Hepatocyte (in vitro differentiated cells): ENCODE data around the gene CABP1. TPM values are rescaled to one million over a fixed set of nuclear protein-coding genes. Genes with fewer than 3 reads are reported as not detected.

Experiments
- DNase-seq: peaks from one replicate; pipeline ENCODE4 v3.0.0-alpha.2; 2016; ENCODE audit warnings: low spot score
- H2AFZ ChIP-seq: fragments of 200-600 bp; sonication (generic); 2 replicates; pipeline ENCODE4 v1.6.0; 2016; ENCODE audit warnings: antibody characterized with exemption, mild to moderate bottlenecking
- H3K27ac ChIP-seq: fragments of 200-600 bp; sonication (generic); 2 replicates; pipeline ENCODE4 v1.5.1; 2016; ENCODE audit warnings: mild to moderate bottlenecking
- H3K27me3 ChIP-seq: fragments of 200-600 bp; sonication (generic); 2 replicates; pipeline ENCODE4 v1.6.1; 2016
- H3K36me3 ChIP-seq: fragments of 200-600 bp; sonication (generic); replicated peaks from 2 replicates; pipeline ENCODE4 v1.5.1; 2016; ENCODE audit warnings: low read depth; ENCODE audit not compliant: insufficient read depth
- H3K4me1 ChIP-seq: fragments of 200-600 bp; sonication (generic); 2 replicates; pipeline ENCODE4 v1.5.1; 2016; ENCODE audit warnings: mild to moderate bottlenecking, moderate library complexity; ENCODE audit not compliant: insufficient read depth
- H3K4me2 ChIP-seq: fragments of 200-600 bp; sonication (generic); 2 replicates; pipeline ENCODE4 v1.6.0; 2016
- H3K4me3 ChIP-seq: fragments of 200-600 bp; sonication (generic); 2 replicates; pipeline ENCODE4 v1.5.1; 2016; ENCODE audit warnings: mild to moderate bottlenecking
- H3K79me2 ChIP-seq: fragments of 200-600 bp; sonication (generic); 2 replicates; pipeline ENCODE4 v1.6.0; 2017; ENCODE audit warnings: mild to moderate bottlenecking
- H3K9me2 ChIP-seq: fragments of 200-600 bp; sonication (generic); replicated peaks from 2 replicates; pipeline ENCODE4 v1.6.0; 2017; ENCODE audit warnings: mild to moderate bottlenecking; ENCODE audit not compliant: insufficient read depth
- H3K9me3 ChIP-seq: fragments of 200-600 bp; sonication (generic); 2 replicates; pipeline ENCODE4 v1.5.1; 2016; ENCODE audit warnings: low read depth, mild to moderate bottlenecking
- H4K20me1 ChIP-seq: fragments of 200-600 bp; sonication (generic); 2 replicates; pipeline ENCODE4 v1.6.0; 2016; ENCODE audit warnings: mild to moderate bottlenecking; ENCODE audit not compliant: insufficient read depth, poor library complexity, severe bottlenecking
- CTCF ChIP-seq: fragments of 200-600 bp; sonication (generic); IDR thresholded peaks from 2 replicates; pipeline ENCODE4 v1.5.1; 2016; ENCODE audit warnings: antibody characterized with exemption, mild to moderate bottlenecking; ENCODE audit not compliant: poor library complexity
- EZH2 ChIP-seq: fragments of 200-600 bp; sonication (generic); IDR thresholded peaks from 2 replicates; pipeline ENCODE4 v1.6.1; 2016; ENCODE audit warnings: antibody characterized with exemption, mild to moderate bottlenecking, borderline replicate concordance
- EZH2phosphoT487 ChIP-seq: fragments of 200-600 bp; sonication (generic); IDR thresholded peaks from one replicate; pipeline ENCODE4 v1.6.1; 2018; ENCODE audit warnings: antibody characterized with exemption, mild to moderate bottlenecking, low read depth, moderate library complexity; ENCODE audit not compliant: unreplicated experiment, severe bottlenecking
- WGBS: methylation state at CpG from one replicate; pipeline ENCODE4 v1.1.6; 2016; ENCODE audit warnings: low lambda C conversion rate; ENCODE audit errors: missing lambda C conversion rate; 5-methylcytosine and 5-hydroxymethylcytosine counted together
- polyA plus RNA-seq: library from polyadenylated mRNA; unstranded; fragments of >200 nt; fragmentation: Nextera tagmentation; extraction: Ambion mirVana; gene quantifications from 2 replicates; pipeline ENCODE4 v1.2.1, GENCODE V29; 2016
- total RNA-seq: library from RNA; depleted of rRNA; stranded (reverse); fragments of >200 nt; gene quantifications from 2 replicates; pipeline ENCODE4 v1.2.3, GENCODE V29; 2014

CABP1 gene
- total and polyA plus RNA-seq, 2 experiments from 2014 or later: 0.74 to 1.5 TPM

DNA sequence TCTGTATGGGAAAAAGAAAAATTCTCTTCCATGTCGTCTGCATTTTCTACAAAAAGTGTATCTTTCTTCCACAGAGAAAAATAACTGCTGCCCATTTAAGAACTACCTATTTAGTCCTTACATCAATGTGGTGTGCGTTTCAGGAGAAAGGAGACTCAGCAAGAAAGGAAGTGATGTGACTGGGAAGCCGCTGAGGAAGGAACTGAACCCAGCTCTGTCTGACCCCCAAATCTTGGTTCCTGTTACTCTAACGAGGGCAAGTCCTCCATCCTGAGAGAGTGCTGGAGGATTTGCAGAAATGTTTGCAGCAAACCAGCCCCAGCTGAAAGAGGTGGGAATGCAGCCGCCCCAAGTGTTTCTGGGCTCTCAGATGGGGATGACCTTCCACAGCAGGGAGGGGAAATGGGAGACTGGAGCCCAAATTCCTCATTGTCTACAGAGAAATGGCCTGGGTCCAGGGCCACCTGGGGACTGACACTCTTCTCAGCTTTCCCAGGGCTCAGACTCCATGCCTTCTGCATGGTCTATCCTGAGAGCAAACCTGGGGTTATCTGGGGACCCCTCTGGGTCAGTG, 39.8 kb downstream of the CABP1 start:
- Histone ChIP-seq H3K27ac (no peak overlapping the region), H4K20me1 (no peaks in the 10 kb centered on the region), H3K4me2 (no peak overlapping the region), H3K9me2 (no peaks in the 10 kb centered on the region), H3K4me1 (no peaks in the 10 kb centered on the region), H3K27me3 (no peaks in the 10 kb centered on the region), H2AFZ (no peak overlapping the region), H3K36me3 (no peaks in the 10 kb centered on the region), H3K79me2 (no peaks in the 10 kb centered on the region), H3K9me3 (no peaks in the 10 kb centered on the region), H3K4me3 (no peak overlapping the region)
- no peak for DNase-seq
- WGBS: 74% methylated on average over 5 of the region's 5 CpGs
- no peak for TF ChIP-seq CTCF
- no peak for TF ChIP-seq EZH2phosphoT487
- no peak for TF ChIP-seq EZH2

DNA sequence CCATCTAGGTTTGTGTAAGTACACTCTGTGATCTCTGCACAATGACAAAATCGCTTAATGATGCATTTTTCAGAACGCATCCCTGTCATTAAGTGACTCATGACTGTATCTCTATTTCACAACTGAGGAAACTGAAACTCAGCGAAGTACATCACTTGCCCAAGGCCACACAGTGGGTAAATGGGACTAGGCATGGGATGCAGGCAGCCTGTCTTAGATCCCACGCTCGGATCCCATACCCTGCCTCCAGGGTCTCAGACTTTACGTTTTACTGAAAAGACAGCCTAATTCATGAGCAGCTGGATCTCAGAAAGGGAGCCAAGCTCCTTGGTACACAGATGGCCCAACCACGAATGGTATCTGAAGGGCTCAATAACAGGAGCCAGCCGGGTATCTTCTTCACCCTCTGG, 44.1 kb downstream of the CABP1 start:
- Histone ChIP-seq H3K79me2 (peaks cover 23% of the 10 kb centered on the region), H2AFZ (no peak overlapping the region), H4K20me1 (peaks cover 18% of the 10 kb centered on the region), H3K27me3 (no peaks in the 10 kb centered on the region), H3K4me3 (no peak overlapping the region), H3K27ac (no peak overlapping the region), H3K4me1 (peaks cover 4% of the 10 kb centered on the region), H3K4me2 (no peak overlapping the region), H3K9me2 (no peaks in the 10 kb centered on the region), H3K36me3 (no peaks in the 10 kb centered on the region), H3K9me3 (no peaks in the 10 kb centered on the region)
- TF ChIP-seq EZH2phosphoT487 (no peak), EZH2 (no peak), CTCF (no peak)
- 87% methylated on average over 8 of the region's 8 CpGs for WGBS
- no peak for DNase-seq

GRCh38 chr12:120685522-120685921, 45.1 kb downstream of the CABP1 start:
- H3K4me3 ChIP-seq: no peak overlapping the region

More at GRCh38 chr12:120685522-120685921, 45.1 kb downstream of the CABP1 start:
- Histone ChIP-seq H3K9me3 (no peaks in the 10 kb centered on the region), H4K20me1 (peaks cover 28% of the 10 kb centered on the region), H3K79me2 (peaks cover 33% of the 10 kb centered on the region), H3K36me3 (no peaks in the 10 kb centered on the region), H3K4me2 (peak overlapping the region; percentile 82), H3K27ac (no peak overlapping the region), H3K27me3 (no peaks in the 10 kb centered on the region), H3K4me1 (peaks cover 14% of the 10 kb centered on the region), H3K9me2 (no peaks in the 10 kb centered on the region), H2AFZ (peak overlapping the region; percentile 72)
- TF ChIP-seq CTCF (no peak), EZH2phosphoT487 (no peak), EZH2 (no peak)
- 87% methylated on average over 3 of the region's 3 CpGs for WGBS
- DNase-seq: no peak
